ENCODE data around the gene MAPK8IP3. TPM values are rescaled to one million over a fixed set of nuclear protein-coding genes. Genes with fewer than 3 reads are reported as not detected.

The MAPK8IP3 gene
- total RNA-seq, 1 experiment from 2014 or later, result 72.3 TPM

DNA sequence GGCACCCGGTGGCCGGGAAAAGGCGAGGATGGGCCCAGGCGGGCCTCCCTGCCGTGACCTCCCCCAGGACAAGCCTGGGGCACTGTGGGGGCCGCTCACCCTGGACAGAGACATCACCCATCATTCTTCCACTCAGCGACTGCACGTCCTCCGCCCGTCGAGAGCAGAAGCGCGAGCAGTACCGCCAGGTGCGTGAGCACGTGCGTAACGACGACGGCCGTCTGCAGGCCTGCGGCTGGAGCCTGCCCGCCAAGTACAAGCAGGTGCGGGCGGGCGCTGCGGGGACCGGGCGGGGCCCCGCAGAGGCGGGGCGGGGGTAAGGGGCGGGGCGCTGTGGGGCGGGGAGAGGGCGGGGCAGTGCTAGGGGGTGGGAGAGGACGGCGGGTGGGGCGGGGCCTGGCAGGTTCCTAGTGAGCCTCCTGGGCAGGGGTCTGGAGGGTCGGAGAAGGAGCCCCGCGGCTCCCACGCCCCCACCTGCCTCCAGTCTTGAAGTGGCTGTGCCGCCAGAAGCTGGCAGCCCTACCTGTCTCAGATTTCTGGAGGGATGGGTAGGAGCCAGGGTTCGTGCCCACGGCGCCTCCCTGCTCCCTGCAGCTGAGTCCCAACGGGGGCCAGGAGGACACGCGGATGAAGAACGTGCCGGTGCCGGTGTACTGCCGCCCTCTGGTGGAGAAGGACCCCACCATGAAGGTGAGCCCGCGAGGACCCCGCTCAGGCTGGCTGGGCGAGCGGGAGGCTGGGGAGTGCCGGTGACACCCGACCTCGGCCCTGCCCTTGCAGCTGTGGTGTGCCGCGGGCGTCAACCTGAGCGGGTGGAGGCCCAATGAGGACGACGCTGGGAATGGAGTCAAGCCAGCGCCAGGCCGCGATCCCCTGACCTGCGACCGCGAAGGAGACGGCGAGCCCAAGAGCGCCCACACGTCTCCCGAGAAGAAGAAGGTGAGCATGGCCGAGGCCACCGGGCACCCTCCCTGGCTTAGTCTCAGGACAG lies 57.8 kb downstream of the MAPK8IP3 start (continued):
- TF ChIP-seq, protein P1, sequence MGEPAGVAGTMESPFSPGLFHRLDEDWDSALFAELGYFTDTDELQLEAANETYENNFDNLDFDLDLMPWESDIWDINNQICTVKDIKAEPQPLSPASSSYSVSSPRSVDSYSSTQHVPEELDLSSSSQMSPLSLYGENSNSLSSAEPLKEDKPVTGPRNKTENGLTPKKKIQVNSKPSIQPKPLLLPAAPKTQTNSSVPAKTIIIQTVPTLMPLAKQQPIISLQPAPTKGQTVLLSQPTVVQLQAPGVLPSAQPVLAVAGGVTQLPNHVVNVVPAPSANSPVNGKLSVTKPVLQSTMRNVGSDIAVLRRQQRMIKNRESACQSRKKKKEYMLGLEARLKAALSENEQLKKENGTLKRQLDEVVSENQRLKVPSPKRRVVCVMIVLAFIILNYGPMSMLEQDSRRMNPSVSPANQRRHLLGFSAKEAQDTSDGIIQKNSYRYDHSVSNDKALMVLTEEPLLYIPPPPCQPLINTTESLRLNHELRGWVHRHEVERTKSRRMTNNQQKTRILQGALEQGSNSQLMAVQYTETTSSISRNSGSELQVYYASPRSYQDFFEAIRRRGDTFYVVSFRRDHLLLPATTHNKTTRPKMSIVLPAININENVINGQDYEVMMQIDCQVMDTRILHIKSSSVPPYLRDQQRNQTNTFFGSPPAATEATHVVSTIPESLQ (CRISPR knock-in tag; IDR thresholded peaks at IDR 0.05), result no peak
- TF ChIP-seq ZNF416 (CRISPR knock-in tag; IDR thresholded peaks at IDR 0.05), result 0 out of 2 replicates have a peak, but pooled peaks have one; percentile 4
- peak; percentile 58; the same call in 1 of the 2 replicates for TF ChIP-seq ETV6 (CRISPR knock-in tag; IDR thresholded peaks at IDR 0.05)
- TF ChIP-seq, protein P2, sequence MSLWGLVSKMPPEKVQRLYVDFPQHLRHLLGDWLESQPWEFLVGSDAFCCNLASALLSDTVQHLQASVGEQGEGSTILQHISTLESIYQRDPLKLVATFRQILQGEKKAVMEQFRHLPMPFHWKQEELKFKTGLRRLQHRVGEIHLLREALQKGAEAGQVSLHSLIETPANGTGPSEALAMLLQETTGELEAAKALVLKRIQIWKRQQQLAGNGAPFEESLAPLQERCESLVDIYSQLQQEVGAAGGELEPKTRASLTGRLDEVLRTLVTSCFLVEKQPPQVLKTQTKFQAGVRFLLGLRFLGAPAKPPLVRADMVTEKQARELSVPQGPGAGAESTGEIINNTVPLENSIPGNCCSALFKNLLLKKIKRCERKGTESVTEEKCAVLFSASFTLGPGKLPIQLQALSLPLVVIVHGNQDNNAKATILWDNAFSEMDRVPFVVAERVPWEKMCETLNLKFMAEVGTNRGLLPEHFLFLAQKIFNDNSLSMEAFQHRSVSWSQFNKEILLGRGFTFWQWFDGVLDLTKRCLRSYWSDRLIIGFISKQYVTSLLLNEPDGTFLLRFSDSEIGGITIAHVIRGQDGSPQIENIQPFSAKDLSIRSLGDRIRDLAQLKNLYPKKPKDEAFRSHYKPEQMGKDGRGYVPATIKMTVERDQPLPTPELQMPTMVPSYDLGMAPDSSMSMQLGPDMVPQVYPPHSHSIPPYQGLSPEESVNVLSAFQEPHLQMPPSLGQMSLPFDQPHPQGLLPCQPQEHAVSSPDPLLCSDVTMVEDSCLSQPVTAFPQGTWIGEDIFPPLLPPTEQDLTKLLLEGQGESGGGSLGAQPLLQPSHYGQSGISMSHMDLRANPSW (CRISPR knock-in tag; conservative IDR thresholded peaks at IDR 0.05; ENCODE audit: low read depth), result no peak
- no peak for TF ChIP-seq MXD4 (CRISPR knock-in tag; IDR thresholded peaks at IDR 0.05; ENCODE audit: borderline replicate concordance)
- TF ChIP-seq, protein P3, sequence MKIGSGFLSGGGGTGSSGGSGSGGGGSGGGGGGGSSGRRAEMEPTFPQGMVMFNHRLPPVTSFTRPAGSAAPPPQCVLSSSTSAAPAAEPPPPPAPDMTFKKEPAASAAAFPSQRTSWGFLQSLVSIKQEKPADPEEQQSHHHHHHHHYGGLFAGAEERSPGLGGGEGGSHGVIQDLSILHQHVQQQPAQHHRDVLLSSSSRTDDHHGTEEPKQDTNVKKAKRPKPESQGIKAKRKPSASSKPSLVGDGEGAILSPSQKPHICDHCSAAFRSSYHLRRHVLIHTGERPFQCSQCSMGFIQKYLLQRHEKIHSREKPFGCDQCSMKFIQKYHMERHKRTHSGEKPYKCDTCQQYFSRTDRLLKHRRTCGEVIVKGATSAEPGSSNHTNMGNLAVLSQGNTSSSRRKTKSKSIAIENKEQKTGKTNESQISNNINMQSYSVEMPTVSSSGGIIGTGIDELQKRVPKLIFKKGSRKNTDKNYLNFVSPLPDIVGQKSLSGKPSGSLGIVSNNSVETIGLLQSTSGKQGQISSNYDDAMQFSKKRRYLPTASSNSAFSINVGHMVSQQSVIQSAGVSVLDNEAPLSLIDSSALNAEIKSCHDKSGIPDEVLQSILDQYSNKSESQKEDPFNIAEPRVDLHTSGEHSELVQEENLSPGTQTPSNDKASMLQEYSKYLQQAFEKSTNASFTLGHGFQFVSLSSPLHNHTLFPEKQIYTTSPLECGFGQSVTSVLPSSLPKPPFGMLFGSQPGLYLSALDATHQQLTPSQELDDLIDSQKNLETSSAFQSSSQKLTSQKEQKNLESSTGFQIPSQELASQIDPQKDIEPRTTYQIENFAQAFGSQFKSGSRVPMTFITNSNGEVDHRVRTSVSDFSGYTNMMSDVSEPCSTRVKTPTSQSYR (CRISPR knock-in tag; IDR thresholded peaks at IDR 0.05), result peak; percentile 73; the same call in 1 of the 2 replicates
- TF ChIP-seq JAZF1 (CRISPR knock-in tag; IDR thresholded peaks at IDR 0.05), result no peak
- TF ChIP-seq, protein P4, sequence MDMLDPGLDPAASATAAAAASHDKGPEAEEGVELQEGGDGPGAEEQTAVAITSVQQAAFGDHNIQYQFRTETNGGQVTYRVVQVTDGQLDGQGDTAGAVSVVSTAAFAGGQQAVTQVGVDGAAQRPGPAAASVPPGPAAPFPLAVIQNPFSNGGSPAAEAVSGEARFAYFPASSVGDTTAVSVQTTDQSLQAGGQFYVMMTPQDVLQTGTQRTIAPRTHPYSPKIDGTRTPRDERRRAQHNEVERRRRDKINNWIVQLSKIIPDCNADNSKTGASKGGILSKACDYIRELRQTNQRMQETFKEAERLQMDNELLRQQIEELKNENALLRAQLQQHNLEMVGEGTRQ (CRISPR knock-in tag; IDR thresholded peaks at IDR 0.05), result no peak
- TF ChIP-seq ZNF671 (CRISPR knock-in tag; IDR thresholded peaks at IDR 0.05), result no peak
- TF ChIP-seq ZNF219 (CRISPR knock-in tag; IDR thresholded peaks at IDR 0.05; ENCODE audit: borderline replicate concordance), result peak; percentile 85; the same call in 1 of the 2 replicates
- TF ChIP-seq TEAD4 (CRISPR knock-in tag; IDR thresholded peaks at IDR 0.05), result peak; percentile 82
- TF ChIP-seq, protein P5, sequence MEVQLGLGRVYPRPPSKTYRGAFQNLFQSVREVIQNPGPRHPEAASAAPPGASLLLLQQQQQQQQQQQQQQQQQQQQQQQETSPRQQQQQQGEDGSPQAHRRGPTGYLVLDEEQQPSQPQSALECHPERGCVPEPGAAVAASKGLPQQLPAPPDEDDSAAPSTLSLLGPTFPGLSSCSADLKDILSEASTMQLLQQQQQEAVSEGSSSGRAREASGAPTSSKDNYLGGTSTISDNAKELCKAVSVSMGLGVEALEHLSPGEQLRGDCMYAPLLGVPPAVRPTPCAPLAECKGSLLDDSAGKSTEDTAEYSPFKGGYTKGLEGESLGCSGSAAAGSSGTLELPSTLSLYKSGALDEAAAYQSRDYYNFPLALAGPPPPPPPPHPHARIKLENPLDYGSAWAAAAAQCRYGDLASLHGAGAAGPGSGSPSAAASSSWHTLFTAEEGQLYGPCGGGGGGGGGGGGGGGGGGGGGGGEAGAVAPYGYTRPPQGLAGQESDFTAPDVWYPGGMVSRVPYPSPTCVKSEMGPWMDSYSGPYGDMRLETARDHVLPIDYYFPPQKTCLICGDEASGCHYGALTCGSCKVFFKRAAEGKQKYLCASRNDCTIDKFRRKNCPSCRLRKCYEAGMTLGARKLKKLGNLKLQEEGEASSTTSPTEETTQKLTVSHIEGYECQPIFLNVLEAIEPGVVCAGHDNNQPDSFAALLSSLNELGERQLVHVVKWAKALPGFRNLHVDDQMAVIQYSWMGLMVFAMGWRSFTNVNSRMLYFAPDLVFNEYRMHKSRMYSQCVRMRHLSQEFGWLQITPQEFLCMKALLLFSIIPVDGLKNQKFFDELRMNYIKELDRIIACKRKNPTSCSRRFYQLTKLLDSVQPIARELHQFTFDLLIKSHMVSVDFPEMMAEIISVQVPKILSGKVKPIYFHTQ (CRISPR knock-in tag; IDR thresholded peaks at IDR 0.05), result no peak
- peak; percentile 72; the same call in 1 of the 2 replicates for TF ChIP-seq ZNF232 (CRISPR knock-in tag; IDR thresholded peaks at IDR 0.05)
- no peak for TF ChIP-seq CBFB (CRISPR knock-in tag; IDR thresholded peaks at IDR 0.05; ENCODE audit: low read depth)
- TF ChIP-seq, protein P6, sequence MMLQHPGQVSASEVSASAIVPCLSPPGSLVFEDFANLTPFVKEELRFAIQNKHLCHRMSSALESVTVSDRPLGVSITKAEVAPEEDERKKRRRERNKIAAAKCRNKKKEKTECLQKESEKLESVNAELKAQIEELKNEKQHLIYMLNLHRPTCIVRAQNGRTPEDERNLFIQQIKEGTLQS (CRISPR knock-in tag; conservative IDR thresholded peaks at IDR 0.05), result 0 out of 2 replicates have a peak, but pooled peaks have one; percentile 42
- TF ChIP-seq, protein P7, sequence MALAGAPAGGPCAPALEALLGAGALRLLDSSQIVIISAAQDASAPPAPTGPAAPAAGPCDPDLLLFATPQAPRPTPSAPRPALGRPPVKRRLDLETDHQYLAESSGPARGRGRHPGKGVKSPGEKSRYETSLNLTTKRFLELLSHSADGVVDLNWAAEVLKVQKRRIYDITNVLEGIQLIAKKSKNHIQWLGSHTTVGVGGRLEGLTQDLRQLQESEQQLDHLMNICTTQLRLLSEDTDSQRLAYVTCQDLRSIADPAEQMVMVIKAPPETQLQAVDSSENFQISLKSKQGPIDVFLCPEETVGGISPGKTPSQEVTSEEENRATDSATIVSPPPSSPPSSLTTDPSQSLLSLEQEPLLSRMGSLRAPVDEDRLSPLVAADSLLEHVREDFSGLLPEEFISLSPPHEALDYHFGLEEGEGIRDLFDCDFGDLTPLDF (CRISPR knock-in tag; IDR thresholded peaks at IDR 0.05), result 0 out of 2 replicates have a peak, but pooled peaks have one; percentile 68
- TF ChIP-seq SMAD4 (CRISPR knock-in tag; IDR thresholded peaks at IDR 0.05), result 0 out of 2 replicates have a peak, but pooled peaks have one; percentile 16
- TF ChIP-seq, protein P8, sequence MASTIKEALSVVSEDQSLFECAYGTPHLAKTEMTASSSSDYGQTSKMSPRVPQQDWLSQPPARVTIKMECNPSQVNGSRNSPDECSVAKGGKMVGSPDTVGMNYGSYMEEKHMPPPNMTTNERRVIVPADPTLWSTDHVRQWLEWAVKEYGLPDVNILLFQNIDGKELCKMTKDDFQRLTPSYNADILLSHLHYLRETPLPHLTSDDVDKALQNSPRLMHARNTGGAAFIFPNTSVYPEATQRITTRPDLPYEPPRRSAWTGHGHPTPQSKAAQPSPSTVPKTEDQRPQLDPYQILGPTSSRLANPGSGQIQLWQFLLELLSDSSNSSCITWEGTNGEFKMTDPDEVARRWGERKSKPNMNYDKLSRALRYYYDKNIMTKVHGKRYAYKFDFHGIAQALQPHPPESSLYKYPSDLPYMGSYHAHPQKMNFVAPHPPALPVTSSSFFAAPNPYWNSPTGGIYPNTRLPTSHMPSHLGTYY (CRISPR knock-in tag; IDR thresholded peaks at IDR 0.05), result no peak
- no peak for TF ChIP-seq GTF2I (CRISPR knock-in tag; conservative IDR thresholded peaks at IDR 0.05)
- 0 out of 2 replicates have a peak, but pooled peaks have one; percentile 53 for TF ChIP-seq NR3C1 (CRISPR knock-in tag; conservative IDR thresholded peaks at IDR 0.05; ENCODE audit: low read depth)
- TF ChIP-seq, protein P9, sequence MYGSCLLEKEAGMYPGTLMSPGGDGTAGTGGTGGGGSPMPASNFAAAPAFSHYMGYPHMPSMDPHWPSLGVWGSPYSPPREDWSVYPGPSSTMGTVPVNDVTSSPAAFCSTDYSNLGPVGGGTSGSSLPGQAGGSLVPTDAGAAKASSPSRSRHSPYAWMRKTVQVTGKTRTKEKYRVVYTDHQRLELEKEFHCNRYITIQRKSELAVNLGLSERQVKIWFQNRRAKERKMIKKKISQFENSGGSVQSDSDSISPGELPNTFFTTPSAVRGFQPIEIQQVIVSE (CRISPR knock-in tag; IDR thresholded peaks at IDR 0.05; ENCODE audit: borderline replicate concordance), result no peak
- TF ChIP-seq FOXP1 (CRISPR knock-in tag; IDR thresholded peaks at IDR 0.05; ENCODE audit: borderline replicate concordance), result peak; percentile 91
